ENCODE data around the gene FXN.

- TF ChIP-seq CTCF (IDR thresholded peaks at IDR 0.05), result no peak
- no peak for TF ChIP-seq ZFX (IDR thresholded peaks at IDR 0.05; ENCODE audit: borderline replicate concordance)
Observed at GRCh38 chr9:69029535-69029934, 6.0 kb upstream of the FXN start.
